ENCODE results near the gene RAD51B.

RAD51B gene

DNA sequence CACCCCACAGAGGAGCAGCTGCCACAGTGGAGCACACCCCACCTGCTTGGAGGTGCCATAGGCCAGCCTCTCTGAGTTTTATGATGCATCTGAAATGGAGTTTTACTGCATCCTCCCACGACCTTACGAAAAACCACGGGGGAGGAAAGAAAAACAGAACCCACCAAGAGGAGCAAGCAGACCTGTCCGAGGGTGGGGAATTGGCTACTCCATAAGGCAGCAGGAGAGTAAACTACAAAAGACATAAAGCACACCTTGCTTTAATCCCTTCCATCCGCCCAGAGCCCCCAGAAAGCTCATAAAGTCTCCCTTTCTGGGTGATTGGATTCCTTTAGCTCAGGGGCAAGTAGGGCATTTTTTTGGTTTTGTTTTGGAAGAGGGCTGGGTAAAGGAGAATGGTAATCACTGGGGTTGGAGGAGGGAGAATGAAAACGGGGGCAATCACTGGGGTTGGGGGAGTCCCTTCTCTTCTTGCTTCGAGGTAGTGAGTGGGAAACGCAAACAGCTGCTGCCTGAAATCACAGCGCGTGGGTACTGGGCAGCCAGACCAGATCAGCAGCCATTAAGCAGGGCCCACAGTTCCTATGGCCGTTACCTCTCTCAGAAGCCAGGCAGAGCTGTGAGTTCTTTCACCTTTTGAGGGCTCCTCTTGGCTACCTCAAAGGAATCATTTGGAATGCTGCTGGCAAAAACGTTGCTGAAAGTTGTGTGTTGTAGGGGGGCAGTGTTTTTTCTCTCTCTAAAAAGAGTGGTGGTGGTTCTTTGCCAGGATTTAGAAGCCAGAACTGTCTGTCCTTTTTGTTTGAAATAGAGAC is 539.6 kb downstream of the RAD51B start:
- no peak overlapping the region for H3K27ac ChIP-seq
- DNase-seq (ENCODE audit: low read depth, low spot score) = no peak

DNA sequence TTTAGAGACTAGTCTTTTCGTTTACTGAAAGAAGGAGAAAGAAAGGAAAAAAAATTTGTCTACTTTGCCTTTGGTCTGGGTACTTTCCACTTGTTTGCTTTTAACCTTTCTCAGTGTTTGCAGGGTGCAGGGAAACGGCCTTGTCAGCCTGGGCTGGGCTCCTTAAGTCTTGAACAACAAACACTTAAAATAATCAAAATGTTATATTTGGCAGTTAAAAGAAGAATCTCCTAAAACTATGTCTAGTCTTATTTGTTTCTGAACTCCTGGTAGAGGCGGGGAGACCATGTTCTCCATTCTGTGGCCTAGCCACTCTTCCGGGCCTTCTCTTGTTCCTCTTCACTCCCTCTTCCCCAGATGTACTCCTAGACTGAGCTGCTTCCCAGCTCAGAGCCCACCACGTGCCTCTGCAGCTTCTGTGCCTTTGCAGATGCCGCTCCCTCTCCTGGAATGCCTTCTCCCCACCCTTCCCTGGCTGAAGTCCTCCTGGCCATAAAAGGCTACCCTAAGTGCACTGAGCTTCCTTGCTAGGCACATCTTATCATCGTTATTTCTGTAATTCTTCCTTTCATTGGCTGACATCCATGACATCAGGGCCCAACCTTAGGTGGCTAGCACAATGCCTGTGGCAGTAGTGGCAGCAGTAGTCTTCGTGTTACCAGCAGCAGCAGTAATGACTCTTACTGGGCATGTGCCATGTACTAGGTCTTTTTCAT is 540.4 kb downstream of the RAD51B start:
- H3K27ac ChIP-seq = no peak overlapping the region

DNA sequence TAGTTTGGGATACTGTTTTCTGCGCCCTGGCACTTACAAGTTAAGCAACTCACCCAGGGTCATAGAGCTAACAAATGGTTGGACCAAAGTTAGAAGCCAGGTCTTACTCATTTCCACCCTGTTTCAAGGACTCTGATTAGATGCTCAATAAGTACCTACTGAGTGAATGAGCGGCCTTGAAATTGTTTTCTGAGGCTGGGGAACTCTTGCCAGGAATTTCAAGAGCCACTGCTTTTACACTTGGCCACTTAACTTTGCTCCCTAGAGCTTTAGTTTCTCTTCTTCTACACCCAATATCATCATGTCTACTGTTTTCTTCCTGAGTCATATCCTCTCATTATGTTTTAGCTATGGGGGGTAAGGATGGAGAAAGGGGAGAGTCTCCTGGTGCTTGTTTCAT is 541.7 kb downstream of the RAD51B start:
- no peak for DNase-seq (ENCODE audit: low read depth, low spot score)
- no peak overlapping the region for H3K27ac ChIP-seq

More for the DNA sequence above, 540.4 kb downstream of the RAD51B start:
- DNase-seq (ENCODE audit: low read depth, low spot score) = no peak

DNA sequence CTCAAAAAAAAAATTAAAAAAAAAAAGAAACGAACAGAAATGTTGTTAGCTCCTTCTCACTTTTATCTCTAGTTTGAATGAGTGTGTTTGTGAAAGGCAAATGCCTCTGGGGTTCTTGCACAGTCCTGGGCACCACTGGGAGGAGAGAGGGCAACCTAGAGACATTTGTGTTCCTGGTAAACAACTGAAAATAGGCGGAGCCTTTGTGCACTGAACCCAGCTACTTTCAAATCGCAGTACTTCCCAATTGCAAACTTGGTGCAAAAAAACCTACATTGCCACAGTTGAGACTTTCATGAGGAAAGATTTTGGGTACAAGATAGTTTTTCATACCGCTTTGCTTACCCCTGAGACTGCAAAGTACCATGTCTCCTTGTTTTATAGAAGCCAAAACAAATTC is 543.3 kb downstream of the RAD51B start:
- H3K27ac ChIP-seq = no peak overlapping the region
- DNase-seq (ENCODE audit: low read depth, low spot score) = no peak

DNA sequence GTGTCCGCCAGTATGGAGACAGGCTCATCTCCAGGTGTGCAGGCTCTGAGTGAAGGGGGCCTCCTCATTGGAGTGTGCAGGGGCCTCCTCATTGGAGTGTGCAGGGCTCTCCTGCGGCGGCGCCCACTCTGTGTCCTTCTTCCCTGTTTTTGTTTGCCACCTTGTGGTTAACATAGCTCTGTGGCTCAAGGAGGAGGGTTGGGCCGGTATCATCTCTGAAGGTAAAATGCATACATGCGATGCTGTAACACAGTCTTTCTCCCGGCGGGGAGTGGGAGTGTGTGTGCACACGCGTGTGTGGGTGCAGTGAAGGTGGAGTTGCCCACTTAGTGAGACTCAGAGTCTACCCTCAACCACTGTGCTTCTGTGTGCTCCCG is 543.9 kb downstream of the RAD51B start:
- no peak for DNase-seq (ENCODE audit: low read depth, low spot score)
- H3K27ac ChIP-seq = no peak overlapping the region

DNA sequence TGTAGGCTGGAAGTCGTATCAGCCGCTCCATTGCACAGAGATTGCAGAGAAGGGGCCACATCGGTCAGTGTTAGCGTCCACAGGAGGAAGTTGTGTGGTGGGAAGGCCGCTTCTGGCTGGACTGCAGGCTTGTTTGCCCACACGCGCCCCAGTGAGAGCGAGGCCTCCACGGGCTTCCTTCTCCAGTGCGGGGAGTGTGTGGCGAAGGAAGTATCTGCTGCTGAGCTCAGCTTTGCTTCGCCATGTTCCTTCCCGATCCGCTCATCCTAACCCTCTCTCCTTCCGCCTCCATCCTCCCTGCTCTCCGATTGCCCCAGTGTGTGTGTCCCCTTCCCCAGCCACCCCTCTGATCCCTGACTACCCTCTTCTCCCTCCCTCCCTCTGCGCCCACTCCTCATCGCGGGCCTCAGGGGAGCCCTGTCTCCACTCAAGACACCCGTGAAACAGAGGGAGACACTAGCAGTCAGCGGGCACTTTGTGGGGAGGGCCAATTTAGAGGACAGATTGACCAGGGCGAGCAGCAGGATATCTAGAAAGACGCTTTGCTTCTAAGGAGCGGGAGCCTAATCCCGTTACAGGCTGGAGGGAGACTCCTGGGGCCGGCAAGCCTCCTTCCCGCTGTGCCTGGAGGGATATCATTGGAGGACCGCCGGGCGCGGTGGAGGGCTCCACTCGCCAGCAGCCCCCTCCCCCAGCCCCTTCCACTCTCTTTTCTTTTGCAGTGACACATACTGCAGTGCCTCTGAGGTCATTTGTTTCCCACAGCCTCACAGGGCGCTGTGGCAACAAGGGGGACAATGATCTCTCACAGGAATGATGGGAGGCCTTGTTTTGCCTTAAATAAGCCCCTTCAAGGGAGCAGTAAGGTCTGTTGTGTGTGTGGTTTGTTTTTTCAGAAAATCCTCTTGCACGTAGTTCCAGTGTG is 544.5 kb downstream of the RAD51B start:
- no peak for DNase-seq (ENCODE audit: low read depth, low spot score)
- H3K27ac ChIP-seq = peak overlapping the region; percentile 49

DNA sequence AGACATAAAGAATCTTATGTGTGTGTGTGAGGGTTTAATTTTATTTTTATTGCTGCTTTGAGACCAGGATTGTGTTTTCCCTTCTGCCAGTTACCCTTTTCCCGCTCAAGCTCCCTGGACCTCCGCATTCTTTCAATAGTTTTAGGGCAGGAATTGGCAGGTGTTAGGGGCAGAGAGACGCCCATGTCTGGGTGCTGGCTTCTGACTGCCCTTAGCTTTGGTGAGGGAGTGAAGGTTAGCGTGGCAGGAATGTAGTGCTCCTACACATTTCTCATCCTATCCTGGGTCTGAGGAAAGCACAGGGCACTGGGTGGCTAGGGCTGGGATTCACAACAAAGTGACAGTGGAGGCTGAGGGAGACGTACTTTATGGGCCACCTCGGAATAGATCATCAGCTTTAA is 545.2 kb downstream of the RAD51B start:
- H3K27ac ChIP-seq = peak overlapping the region; percentile 49
- DNase-seq (ENCODE audit: low read depth, low spot score) = no peak

DNA sequence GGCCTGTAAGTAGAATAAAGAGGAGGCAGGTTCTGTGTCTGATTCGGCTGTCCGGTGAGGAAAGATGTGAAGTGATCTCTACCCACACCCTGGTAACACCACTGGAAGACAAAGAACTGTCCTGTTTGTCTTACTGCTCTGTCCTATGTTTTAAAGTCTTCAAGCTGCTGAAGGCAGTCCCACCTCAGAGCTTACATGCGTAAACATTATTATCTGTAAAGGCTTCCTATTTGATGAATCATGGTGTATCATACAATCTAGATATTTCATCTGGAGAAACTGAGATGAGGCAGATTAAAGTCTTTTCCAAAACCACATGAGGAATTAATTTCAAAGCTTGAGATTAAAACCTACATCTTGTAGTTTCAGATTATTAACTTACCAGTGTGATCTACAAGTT is 545.6 kb downstream of the RAD51B start:
- H3K27ac ChIP-seq = peak overlapping the region; percentile 49
- DNase-seq (ENCODE audit: low read depth, low spot score) = peak; percentile 41

DNA sequence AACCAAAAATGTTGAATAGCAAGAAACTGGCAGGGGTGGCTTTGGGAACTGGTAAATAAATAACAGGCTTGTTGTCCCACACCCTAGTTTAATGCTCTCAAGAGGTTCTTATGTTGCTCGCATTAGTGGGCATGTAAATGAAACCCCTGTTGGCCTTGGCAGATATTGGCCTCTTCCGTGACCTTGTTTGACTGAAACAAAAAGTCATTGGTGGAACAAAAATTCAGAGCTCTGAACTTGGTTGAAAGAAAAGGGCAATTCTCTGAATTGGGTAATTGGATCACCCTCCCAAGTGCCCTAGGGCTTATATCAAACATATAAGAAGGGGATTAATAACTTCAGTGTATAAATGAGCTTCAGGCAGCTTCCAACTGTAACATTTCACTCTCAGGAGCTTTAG is 547.1 kb downstream of the RAD51B start:
- H3K27ac ChIP-seq = no peak overlapping the region
- no peak for DNase-seq (ENCODE audit: low read depth, low spot score)

DNA sequence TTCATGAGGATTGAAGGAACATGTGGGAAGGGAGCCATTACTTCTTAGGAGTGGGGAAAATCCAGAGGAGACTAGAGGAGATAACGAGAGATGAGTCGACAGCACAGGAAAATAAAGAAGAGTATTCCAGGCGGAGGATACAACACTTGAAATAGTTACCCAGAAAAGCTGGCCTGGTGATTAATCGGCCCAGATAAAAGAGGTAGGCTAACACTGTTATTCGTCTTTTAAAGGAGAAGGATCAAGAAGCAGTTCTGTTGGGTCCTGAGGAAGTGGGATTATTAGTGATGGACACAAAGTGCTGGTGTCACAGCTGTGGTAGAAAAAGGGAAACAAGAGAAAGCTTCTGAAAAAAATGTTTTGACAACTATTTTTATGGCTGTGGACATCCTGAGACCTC is 548.0 kb downstream of the RAD51B start:
- no peak for DNase-seq (ENCODE audit: low read depth, low spot score)
- H3K27ac ChIP-seq = no peak overlapping the region

DNA sequence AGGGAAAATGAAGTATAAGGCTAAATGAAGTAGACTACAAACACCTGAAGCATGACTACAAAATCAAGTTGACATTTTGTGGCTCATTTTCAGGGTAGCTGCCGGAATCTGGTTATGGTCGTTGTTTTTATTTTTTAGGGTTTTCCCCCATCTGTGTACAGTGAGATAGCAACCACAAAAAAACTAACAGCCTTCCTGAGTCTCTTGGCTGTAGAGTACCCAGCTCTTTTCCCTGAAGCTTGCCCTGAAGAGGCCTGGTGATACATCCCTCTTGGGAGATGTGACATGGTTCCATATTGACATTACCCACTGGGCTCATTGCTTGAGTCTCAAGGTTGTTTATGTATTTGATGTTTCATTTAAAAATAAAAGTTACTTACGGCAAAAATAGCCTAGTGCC is 549.3 kb downstream of the RAD51B start:
- DNase-seq (ENCODE audit: low read depth, low spot score) = no peak
- no peak overlapping the region for H3K27ac ChIP-seq

DNA sequence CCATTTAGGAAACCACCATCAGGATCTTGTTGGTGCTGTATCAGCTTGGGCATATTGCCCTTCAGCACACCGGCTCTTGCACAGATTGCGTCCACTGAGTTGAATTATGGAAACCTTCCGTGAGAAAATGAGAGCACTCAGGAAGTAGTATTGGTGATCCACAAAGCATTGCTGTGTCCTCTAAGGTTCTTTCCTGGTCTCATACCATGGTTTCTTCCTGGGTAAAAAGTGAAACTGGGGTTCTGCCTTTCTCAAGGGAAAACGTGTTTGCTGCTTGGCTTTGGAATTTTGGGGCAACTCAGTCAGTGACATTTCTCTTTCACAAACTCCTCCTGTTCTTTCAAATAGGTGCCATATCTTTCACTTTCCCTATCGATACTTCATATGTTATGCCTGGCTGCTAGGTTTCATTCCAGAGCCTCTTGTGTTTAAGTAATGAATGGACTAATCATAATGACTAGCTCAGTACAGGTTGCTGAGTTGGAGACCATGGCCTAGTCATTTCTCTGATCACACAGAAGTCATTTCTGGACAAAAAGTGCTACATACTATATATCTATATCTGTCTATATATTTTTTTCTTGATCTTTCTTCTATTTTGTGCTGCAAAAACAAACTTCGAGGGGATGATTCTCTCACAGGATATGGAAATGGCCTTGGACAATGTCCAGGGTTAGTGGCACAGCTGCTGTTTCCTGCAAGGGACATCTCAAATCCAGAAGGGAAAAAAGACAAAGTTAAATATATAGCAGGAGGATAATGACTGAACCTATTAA is 549.9 kb downstream of the RAD51B start:
- DNase-seq (ENCODE audit: low read depth, low spot score) = no peak
- H3K27ac ChIP-seq = no peak overlapping the region

DNA sequence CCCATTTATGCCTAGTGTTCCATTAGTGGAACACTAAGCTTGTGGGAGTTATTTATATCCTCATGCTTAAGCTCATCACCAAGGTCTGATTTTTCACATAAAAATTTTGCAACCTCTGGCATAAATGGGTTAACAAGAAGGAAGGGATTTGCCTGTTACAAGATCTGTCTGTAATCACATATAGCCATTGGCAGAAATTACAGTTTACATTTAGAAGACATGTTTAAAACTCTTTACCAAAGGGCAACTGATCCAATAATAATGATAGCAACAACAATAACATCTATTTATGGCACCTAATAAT is 550.4 kb downstream of the RAD51B start:
- H3K27ac ChIP-seq = no peak overlapping the region
- DNase-seq (ENCODE audit: low read depth, low spot score) = no peak

DNA sequence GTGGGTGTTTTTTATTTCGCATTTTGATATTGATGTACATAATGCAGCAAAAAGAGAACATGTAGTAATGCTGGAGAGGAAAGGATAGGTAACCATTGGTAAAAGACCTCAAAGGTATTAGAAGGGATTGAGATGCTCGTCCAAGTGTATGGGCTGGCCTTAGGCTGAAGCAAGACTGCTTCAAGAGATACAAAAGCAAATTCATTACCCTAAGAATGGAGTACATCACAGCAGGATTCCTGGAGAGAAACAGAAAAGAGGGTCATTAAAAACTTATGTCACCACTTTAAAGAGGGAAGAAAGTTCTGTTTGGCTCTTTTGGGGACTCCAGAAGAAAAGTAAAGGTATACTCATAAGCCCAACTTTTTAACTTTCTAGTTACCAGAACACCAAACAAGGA is 552.8 kb downstream of the RAD51B start:
- DNase-seq (ENCODE audit: low read depth, low spot score) = no peak
- no peak overlapping the region for H3K27ac ChIP-seq

DNA sequence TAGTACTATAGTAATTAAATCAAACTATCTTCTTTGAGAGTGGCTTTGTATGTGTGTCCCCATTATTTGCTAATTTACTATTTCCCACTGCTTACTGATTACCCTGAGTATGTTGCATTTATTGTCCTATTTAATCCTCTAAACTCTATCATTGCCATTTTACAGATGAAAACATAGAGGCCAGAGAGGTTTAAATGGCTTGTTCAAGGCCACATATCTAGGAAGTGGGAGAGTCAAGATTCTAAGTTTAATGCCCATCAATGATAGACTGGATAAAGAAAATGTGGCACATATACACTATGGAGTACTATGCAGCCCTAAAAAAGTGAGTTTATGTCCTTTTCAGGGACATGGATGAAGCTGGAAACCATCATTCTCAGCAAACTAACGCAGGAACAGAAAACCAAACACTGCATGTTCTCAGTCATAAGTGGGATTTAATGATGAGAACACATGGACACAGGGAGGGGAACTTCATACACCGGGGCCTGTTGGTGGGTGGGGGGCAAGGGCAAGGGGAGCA is 553.6 kb downstream of the RAD51B start:
- no peak overlapping the region for H3K27ac ChIP-seq
- no peak for DNase-seq (ENCODE audit: low read depth, low spot score)

DNA sequence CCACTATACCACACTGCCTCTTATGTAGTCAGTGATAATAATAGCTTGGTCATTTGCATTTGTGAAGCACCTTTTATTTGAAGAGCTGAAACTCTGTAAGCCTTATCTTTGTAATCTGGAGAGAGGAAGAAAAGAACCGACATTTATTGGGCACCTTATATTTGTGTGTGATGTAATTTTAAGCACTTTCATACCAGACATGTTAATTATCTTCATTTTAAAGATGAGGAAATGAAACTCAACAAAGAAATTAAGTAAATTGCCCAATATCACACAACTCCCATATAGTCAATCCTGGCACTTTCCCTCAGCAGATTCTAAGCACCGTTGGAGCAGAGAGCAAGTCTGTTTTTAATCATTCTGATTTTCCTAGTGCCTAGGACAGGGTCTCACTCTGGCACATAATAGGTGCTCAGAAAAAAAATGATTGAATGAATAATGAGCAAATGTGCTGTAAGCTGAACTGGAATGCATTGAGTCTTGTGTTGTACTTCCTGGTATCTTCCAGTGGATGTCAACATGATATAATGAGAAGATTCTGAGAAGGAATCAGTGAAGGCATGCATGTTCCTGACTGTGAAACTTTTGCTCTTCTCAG is 554.4 kb downstream of the RAD51B start:
- no peak overlapping the region for H3K27ac ChIP-seq

DNA sequence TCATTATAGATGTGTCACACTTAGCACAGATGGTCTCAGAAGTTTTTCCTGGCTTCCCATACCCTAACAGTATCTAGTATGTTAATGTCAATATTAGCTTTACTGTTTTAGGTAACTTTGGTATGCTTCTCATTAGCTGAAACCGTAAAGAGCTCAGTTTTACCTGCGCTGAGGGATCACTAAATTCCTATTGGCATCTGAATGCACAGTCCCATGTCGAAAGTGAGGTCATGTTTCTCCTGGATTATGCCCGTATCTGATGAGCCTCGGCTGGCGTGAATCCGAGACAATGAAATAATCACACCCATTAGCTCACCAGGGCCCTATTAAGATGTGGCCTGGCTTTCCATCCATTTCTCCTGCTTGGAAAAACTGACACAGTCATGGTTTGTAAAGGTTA is 555.1 kb downstream of the RAD51B start:
- DNase-seq (ENCODE audit: low read depth, low spot score) = no peak
- no peak overlapping the region for H3K27ac ChIP-seq

More for the DNA sequence above, 554.4 kb downstream of the RAD51B start:
- no peak for DNase-seq (ENCODE audit: low read depth, low spot score)

DNA sequence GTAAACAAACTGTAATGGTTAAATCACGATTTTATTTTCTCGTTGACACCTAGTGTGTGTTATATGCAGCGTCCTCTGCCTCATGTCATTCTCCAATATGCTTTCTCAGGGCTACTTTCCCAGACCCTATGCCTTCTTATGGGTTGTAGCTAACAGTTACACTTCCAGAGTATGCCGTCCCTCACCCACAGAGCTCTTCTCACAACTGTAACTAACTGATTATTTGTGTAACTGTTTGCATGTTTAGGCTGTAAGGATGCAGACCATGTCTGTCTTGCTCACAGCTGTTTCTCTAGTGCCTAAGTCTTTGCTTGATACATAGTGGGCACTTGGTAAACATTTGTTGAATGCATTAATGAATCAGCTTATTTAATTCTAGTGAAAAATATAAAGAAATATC is 555.8 kb downstream of the RAD51B start:
- DNase-seq (ENCODE audit: low read depth, low spot score) = no peak
- H3K27ac ChIP-seq = no peak overlapping the region

DNA sequence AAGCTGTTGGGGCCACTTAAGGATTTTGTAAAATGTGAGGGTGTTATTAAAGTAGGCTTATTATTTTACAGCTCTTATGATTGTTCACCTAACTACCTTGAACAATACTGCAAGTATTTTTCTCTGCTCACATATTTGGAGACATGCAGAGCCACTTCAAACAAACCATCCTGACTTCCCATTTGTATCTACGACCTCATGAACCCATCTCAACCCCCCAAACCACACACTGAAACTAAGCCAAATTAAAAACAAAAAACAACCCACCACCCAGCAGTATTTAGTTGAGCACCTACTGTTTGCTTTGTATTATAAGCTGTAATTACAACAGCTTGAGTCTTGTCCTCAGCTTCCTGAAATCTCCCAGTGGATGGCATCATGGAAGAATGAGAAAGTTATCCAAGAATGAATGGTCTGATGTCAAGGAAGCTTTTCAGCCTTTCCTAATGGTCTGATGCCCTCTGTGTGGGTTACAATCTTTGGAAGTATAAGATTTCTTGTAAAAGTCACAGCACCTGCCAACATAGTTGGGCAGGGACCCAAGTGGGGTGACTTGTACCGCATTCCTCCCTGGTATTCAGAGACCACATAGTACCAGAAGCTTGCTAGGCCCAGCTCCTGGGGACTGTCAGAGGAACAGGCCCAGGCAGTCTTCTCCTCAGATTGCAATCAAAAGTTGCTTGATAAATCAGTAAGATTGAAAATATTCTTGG is 556.6 kb downstream of the RAD51B start:
- peak overlapping the region; percentile 60 for H3K27ac ChIP-seq
- no peak for DNase-seq (ENCODE audit: low read depth, low spot score)

All from epithelial cell of prostate (primary cell).